Activated CD4-positive, alpha-beta memory T cell treated with anti-CD3 and anti-CD28 coated beads for 36 hours (primary cell): ENCODE measurements around the gene CASKIN2. TPM values are rescaled to one million over a fixed set of nuclear protein-coding genes. Genes with fewer than 3 reads are reported as not detected.
"Not testable (repeated sequence)": the region's sequence is repeated elsewhere in the genome, so short reads cannot be mapped to it uniquely, and the experiment has no call there.

Experiments
- CTCF ChIA-PET: fragments of 350-600 bp; sonication (Branson Sonifier 250); formaldehyde crosslinking; loops from one replicate; lab custom pipeline; 2021; ENCODE audit warnings: antibody characterized with exemption, inconsistent platforms; lab: Charles Lee
- POLR2A ChIA-PET: fragments of 350-600 bp; sonication (Branson Sonifier 250); formaldehyde crosslinking; loops from one replicate; lab custom pipeline; 2021; ENCODE audit warnings: antibody characterized with exemption; lab: Charles Lee
- DNase-seq: peaks from one replicate; pipeline ENCODE4 v3.0.0-alpha.2; 2020
- H3K27ac Mint-ChIP-seq: one replicate; pipeline ENCODE4 v1.8.0; 2021; ENCODE audit warnings: mixed read lengths
- H3K27me3 Mint-ChIP-seq: one replicate; pipeline ENCODE4 v1.8.0; 2021; ENCODE audit warnings: mixed read lengths
- H3K36me3 Mint-ChIP-seq: one replicate; pipeline ENCODE4 v1.8.0; 2021; ENCODE audit warnings: mixed read lengths
- H3K4me1 Mint-ChIP-seq: one replicate; pipeline ENCODE4 v1.8.0; 2021; ENCODE audit warnings: low read depth, mixed read lengths
- H3K4me3 Mint-ChIP-seq: one replicate; pipeline ENCODE4 v1.8.0; 2021; ENCODE audit warnings: mild to moderate bottlenecking, mixed read lengths
- H3K9me3 Mint-ChIP-seq: one replicate; pipeline ENCODE4 v1.8.0; 2021; ENCODE audit warnings: mixed read lengths
- intact Hi-C: fragments of 100-400 bp; cut with micrococcal nuclease; formaldehyde crosslinking; loops from one replicate; pipeline ENCODE4 v1.15.1; 2023
- total RNA-seq, 2 experiments: library from RNA; stranded (reverse); gene quantifications; one replicate each; pipeline ENCODE4 v1.2.3, GENCODE V29; 2021

CASKIN2 gene
- total RNA-seq, 2 experiments from 2014 or later: 4.7 to 5.3 TPM

- intact Hi-C loops: no loop called here
- Mint-ChIP-seq H3K9me3 (no peaks in the 10 kb centered on the region), H3K27me3 (no peaks in the 10 kb centered on the region), H3K27ac (no peak overlapping the region), H3K4me3 (no peak overlapping the region), H3K36me3 (no peaks in the 10 kb centered on the region), H3K4me1 (peaks cover 25% of the 10 kb centered on the region)
- no peak for DNase-seq
- POLR2A ChIA-PET: no interaction called here
- CTCF ChIA-PET: interaction anchor here (0.7 kb wide), 2 partner anchors 53 to 289 kb away, joined by 3 read pairs; no protein-coding TSS in a partner anchor
Observed at GRCh38 chr17:75460295-75460694, 55.0 kb downstream of the CASKIN2 start.

GRCh38 chr17:75459590-75460267 is 55.6 kb downstream of the CASKIN2 start:
- Mint-ChIP-seq H3K36me3 (no peaks in the 10 kb centered on the region), H3K27ac (no peak overlapping the region), H3K4me1 (peaks cover 25% of the 10 kb centered on the region), H3K4me3 (no peak overlapping the region), H3K27me3 (no peaks in the 10 kb centered on the region), H3K9me3 (no peaks in the 10 kb centered on the region)
- DNase-seq: no peak
- ChIA-PET POLR2A (no interaction called here), CTCF (interaction anchor here (0.7 kb wide), 1 partner anchor 289 kb away, joined by 3 read pairs; no protein-coding TSS in a partner anchor)
- intact Hi-C loops: no loop called here

DNA sequence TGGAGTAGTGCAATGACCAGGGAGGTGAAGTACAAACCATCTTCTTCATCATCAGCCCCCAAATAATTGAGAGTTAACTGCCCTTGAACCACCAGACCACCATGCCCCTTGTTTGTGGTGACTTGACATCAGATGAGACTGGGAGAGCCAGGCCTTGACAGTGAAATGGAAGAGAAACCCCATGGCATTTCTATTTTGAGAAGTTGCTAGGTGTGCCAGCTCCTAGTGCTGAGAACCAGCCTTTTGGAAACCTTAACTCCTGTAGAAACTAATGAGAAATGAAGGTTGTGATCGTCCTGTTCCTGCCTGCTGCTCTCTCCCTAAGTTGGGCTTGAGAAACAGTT is 56.1 kb downstream of the CASKIN2 start:
- peaks cover 25% of the 10 kb centered on the region for H3K4me1 Mint-ChIP-seq

DNA sequence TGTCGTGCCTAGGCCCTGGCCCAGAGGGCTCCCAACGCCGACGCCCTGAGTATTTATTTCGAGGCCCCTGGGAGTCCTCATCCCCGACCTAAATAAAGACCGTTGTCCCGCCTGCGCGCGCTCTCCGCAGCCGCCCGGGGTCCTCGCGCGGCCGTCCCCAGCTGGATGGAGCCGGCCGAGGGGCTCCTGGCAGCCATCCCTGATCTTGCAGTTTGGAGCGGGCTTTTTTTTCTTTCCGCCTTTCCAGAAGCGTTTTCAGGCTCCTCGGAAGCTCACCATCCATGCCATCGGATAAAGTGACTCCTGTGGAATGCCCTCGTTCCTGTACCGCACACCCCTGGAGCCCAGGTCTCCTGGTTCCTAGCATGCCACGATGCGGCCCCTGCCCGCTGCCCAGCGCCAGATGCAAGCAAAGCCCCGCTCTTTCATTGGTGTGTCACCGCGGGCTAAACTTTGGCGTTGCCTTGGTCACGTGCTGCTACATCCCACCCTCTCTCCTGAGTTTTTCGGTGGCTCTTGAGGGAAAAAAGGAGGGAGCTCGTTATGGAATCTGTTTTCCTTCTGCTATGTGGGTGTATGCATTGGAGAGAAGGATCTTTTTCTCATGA is 58.2 kb downstream of the CASKIN2 start:
- Mint-ChIP-seq H3K27me3 (no peaks in the 10 kb centered on the region), H3K4me3 (peak overlapping the region; percentile 88), H3K9me3 (no peaks in the 10 kb centered on the region), H3K4me1 (peaks cover 23% of the 10 kb centered on the region), H3K36me3 (no peaks in the 10 kb centered on the region), H3K27ac (peak overlapping the region; percentile 62)
- intact Hi-C loops: no loop called here
- CTCF ChIA-PET: interaction anchor here (1.5 to 2.5 kb wide), 2 partner anchors 59 to 144 kb away, joined by 6 to 11 read pairs; partner anchors contain the start of gene TSEN54
- POLR2A ChIA-PET: interaction anchor here (0.9 to 2.7 kb wide), 6 partner anchors 17 to 196 kb away, joined by 3 to 11 read pairs (median 6); partner anchors contain the start of genes GGA3, MRPS7 and SLC25A19
- peak; percentile 24 for DNase-seq

More for the DNA sequence above, 56.1 kb downstream of the CASKIN2 start:
- Mint-ChIP-seq H3K9me3 (no peaks in the 10 kb centered on the region), H3K27ac (no peak overlapping the region), H3K4me3 (no peak overlapping the region), H3K36me3 (no peaks in the 10 kb centered on the region), H3K27me3 (no peaks in the 10 kb centered on the region)
- CTCF ChIA-PET: interaction anchor here (0.8 kb wide), 2 partner anchors 27 to 145 kb away, joined by 3 read pairs; no protein-coding TSS in a partner anchor
- DNase-seq: no peak
- intact Hi-C loops: no loop called here
- POLR2A ChIA-PET: no interaction called here

DNA sequence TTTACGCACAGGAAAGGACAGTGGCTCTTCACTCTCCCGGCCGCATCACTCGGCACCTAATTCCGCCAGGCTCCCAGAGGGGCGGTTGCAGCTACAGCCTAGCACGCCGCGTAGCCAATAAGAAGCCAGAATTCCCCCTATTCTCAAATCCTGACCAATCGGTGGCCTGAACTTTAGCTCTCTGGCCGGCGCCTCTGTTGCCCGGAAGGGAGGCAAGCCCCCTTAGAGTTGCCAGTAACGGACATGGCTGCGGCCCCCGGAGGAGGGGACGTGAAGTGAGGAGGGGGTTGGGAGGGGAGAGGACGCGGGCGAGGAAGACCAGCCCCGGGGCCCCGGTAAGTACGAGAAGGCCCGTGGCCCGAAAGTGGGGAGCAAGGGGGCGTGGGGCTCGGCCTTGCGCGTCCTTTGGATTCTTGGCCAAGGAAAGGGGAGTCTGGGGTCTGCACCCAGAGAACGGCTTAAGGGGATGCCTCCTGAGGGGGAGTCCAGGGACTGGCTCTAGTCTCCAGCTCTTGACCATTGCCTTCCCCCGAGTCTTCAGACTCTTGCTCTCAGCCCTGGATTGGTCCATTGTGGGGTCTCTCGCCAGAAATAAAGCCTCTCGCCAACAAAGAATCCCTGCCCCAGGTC is 58.8 kb downstream of the CASKIN2 start, which contains the start of gene TMEM94:
Gene TMEM94 (plus strand): TSS at position 219 of the 630 bp plus-strand sequence. CDS start 15,271 bp downstream, outside the sequence.
- intact Hi-C loops: no loop called here
- H3K27me3 Mint-ChIP-seq: no peaks in the 10 kb centered on the region

GRCh38 chr17:75456039-75456416 is 59.3 kb downstream of the CASKIN2 start:
- Mint-ChIP-seq H3K4me1 (peaks cover 23% of the 10 kb centered on the region), H3K27me3 (no peaks in the 10 kb centered on the region), H3K4me3 (peak overlapping the region; percentile 88), H3K9me3 (no peaks in the 10 kb centered on the region), H3K36me3 (no peaks in the 10 kb centered on the region), H3K27ac (peak overlapping the region; percentile 62)
- CTCF ChIA-PET: interaction anchor here (0.6 to 2.5 kb wide), 17 partner anchors 9 to 344 kb away, joined by 3 to 11 read pairs (median 3); partner anchors contain the start of genes GGA3, MIF4GD, MRPS7 and SMIM5
- POLR2A ChIA-PET: interaction anchor here (0.8 to 2.7 kb wide), 10 partner anchors 18 to 195 kb away, joined by 3 to 11 read pairs (median 4); partner anchors contain the start of genes GGA3, GRB2, MIF4GD and MRPS7
- intact Hi-C loops: no loop called here
- DNase-seq: no peak

More for the DNA sequence above, 58.8 kb downstream of the CASKIN2 start, which contains the start of gene TMEM94:
- no peaks in the 10 kb centered on the region for H3K36me3 Mint-ChIP-seq
- POLR2A ChIA-PET: interaction anchor here (0.8 to 2.7 kb wide), 11 partner anchors 18 to 195 kb away, joined by 3 to 11 read pairs (median 4); partner anchors contain the start of genes GGA3, GRB2, MIF4GD and MRPS7
- peak within 1 kb of the TSS; percentile 62 for H3K27ac Mint-ChIP-seq
- DNase-seq: peak; percentile 95
- peaks cover 23% of the 10 kb centered on the region for H3K4me1 Mint-ChIP-seq
- CTCF ChIA-PET: interaction anchor here (0.6 to 2.5 kb wide), 17 partner anchors 9 to 344 kb away, joined by 3 to 11 read pairs (median 3); partner anchors contain the start of genes GGA3, MIF4GD, MRPS7 and SMIM5
- H3K4me3 Mint-ChIP-seq: peak within 1 kb of the TSS; percentile 88
- no peaks in the 10 kb centered on the region for H3K9me3 Mint-ChIP-seq

- H3K27ac Mint-ChIP-seq, H3K4me3 Mint-ChIP-seq, POLR2A ChIA-PET, H3K27me3 Mint-ChIP-seq, DNase-seq, H3K36me3 Mint-ChIP-seq, intact Hi-C loops, H3K9me3 Mint-ChIP-seq: not testable (repeated sequence)
- peaks cover 23% of the 10 kb centered on the region for H3K4me1 Mint-ChIP-seq
- CTCF ChIA-PET: interaction anchor here (0.9 to 2.5 kb wide), 3 partner anchors 10 to 293 kb away, joined by 3 to 6 read pairs (median 3); no protein-coding TSS in a partner anchor
Observed at GRCh38 chr17:75454672-75455071, 60.7 kb downstream of the CASKIN2 start.

GRCh38 chr17:75454193-75454592 is 61.1 kb downstream of the CASKIN2 start:
- Mint-ChIP-seq H3K27me3 (no peaks in the 10 kb centered on the region), H3K27ac (no peak overlapping the region), H3K36me3 (no peaks in the 10 kb centered on the region), H3K4me1 (peaks cover 20% of the 10 kb centered on the region), H3K9me3 (no peaks in the 10 kb centered on the region), H3K4me3 (no peak overlapping the region)
- POLR2A ChIA-PET: no interaction called here
- no peak for DNase-seq
- CTCF ChIA-PET: interaction anchor here (0.9 to 1.2 kb wide), 2 partner anchors 10 to 294 kb away, joined by 3 read pairs; no protein-coding TSS in a partner anchor
- intact Hi-C loops: no loop called here

- Mint-ChIP-seq H3K36me3 (no peaks in the 10 kb centered on the region), H3K27me3 (no peaks in the 10 kb centered on the region), H3K27ac (no peak overlapping the region), H3K4me1 (no peaks in the 10 kb centered on the region), H3K9me3 (no peaks in the 10 kb centered on the region), H3K4me3 (no peak overlapping the region)
- POLR2A ChIA-PET: no interaction called here
- CTCF ChIA-PET: no interaction called here
- DNase-seq: no peak
- intact Hi-C loops: no loop called here
Observed at GRCh38 chr17:75450270-75450669, 65.1 kb downstream of the CASKIN2 start.
